Peyer's patch (tissue), 4 donors: ENCODE results near the gene DDX49.

Experiments
- CTCF ChIP-seq, 6 experiments: fragments of 450-650 bp in 4 of 6; fragments of 200-600 bp in 2 of 6; sonication (generic) in 1 of 6; IDR thresholded peaks; one replicate each; pipeline ENCODE4 v1.5.1; 2017 to 2019; ENCODE audit warnings: antibody characterized with exemption in 6 of 6, mild to moderate bottlenecking in 3 of 6, moderate library complexity in 1 of 6
- POLR2A ChIP-seq, 2 donors: fragments of 450-650 bp; IDR thresholded peaks; one replicate each; pipeline ENCODE4 v1.5.1; 2017; ENCODE audit warnings: antibody characterized with exemption in 2 of 2, mild to moderate bottlenecking in 2 of 2, moderate library complexity in 2 of 2

GRCh38 chr19:18893587-18894253, 25.8 kb upstream of the DDX49 start:
- no peak for TF ChIP-seq CTCF (IDR thresholded peaks at IDR 0.05)
- TF ChIP-seq POLR2A (IDR thresholded peaks at IDR 0.05), result no peak
